ENCODE results near the gene PGD. TPM values are rescaled to one million over a fixed set of nuclear protein-coding genes. Genes with fewer than 3 reads are reported as not detected.

Gene PGD
- total and polyA plus RNA-seq, 12 donors: 14.3 to 60.9 (median 31.2) TPM

DNA sequence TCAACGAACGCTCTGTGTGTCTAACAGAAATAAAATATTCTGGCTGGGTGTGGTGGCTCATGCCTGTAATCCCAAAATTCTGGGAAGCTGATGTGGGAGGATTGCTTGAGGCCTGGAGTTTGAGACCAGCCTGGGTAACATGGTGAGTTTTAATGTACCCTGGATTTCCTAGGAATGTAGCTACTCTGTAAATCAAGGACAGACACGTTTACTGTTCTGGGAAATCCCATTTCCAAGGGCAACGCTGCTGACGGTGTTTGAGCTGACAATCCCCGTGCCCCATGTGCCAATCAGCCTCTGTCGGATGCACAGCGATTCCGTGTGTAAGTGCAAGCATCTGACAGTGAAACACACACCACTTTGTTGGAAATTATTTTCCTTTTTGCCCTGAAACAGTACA is 59.0 kb downstream of the PGD start:
- Histone ChIP-seq H3K27ac (peak overlapping the region in 5 of 10 donors; percentile 3 to 54 (median 47)), H3K4me1 (peaks cover 0 to 23% (median 4%) of the 10 kb centered on the region in 9 donors), H3K9me3 (peaks cover 0 to 6% (median 0%) of the 10 kb centered on the region in 11 donors), H3K36me3 (peaks cover 0 to 48% (median 16%) of the 10 kb centered on the region in 9 donors), H3K27me3 (no peaks in the 10 kb centered on the region), H3K4me3 (peak overlapping the region in 1 of 10 donors; percentile 2)
- ATAC-seq (no peak), DNase-seq (no peak)
- WGBS, 2 donors: 64 to 67% methylated on average over 9 of the region's 9 CpGs
- TF ChIP-seq, protein P1, sequence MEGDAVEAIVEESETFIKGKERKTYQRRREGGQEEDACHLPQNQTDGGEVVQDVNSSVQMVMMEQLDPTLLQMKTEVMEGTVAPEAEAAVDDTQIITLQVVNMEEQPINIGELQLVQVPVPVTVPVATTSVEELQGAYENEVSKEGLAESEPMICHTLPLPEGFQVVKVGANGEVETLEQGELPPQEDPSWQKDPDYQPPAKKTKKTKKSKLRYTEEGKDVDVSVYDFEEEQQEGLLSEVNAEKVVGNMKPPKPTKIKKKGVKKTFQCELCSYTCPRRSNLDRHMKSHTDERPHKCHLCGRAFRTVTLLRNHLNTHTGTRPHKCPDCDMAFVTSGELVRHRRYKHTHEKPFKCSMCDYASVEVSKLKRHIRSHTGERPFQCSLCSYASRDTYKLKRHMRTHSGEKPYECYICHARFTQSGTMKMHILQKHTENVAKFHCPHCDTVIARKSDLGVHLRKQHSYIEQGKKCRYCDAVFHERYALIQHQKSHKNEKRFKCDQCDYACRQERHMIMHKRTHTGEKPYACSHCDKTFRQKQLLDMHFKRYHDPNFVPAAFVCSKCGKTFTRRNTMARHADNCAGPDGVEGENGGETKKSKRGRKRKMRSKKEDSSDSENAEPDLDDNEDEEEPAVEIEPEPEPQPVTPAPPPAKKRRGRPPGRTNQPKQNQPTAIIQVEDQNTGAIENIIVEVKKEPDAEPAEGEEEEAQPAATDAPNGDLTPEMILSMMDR (IDR thresholded peaks at IDR 0.05): no peak
- intact Hi-C loops (cut with DNase I): no loop called here

DNA sequence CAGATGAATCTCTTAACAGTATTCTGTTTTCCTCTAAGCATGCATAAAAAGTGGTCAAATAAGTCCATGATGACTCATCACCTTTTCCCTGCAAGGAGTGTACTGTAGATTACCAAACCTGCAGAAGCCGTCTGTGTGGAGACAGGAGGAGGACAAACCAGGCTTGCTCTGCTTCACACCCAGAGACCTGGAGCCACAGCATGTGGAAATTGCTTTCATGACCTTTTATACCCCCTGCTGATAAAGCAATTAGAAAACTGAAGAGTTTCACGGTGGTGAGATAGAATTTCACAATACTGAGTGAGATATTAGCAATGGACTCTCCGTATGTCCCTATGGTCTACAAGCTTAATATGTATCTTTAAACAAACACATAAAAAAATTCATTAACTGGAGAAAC is 60.3 kb downstream of the PGD start:
- TF ChIP-seq, protein P1 (IDR thresholded peaks at IDR 0.05): no peak
- Histone ChIP-seq H3K27me3 (no peaks in the 10 kb centered on the region), H3K9me3 (peaks cover 0 to 6% (median 0%) of the 10 kb centered on the region in 11 donors), H3K4me1 (peaks cover 0 to 23% (median 4%) of the 10 kb centered on the region in 9 donors), H3K36me3 (peaks cover 0 to 61% (median 25%) of the 10 kb centered on the region in 9 donors), H3K27ac (no peak overlapping the region), H3K4me3 (no peak overlapping the region)
- ATAC-seq (no peak), DNase-seq (no peak)
- WGBS, 2 donors: 54 to 69% methylated on average over 3 of the region's 3 CpGs
- intact Hi-C loops (cut with DNase I): no loop called here

DNA sequence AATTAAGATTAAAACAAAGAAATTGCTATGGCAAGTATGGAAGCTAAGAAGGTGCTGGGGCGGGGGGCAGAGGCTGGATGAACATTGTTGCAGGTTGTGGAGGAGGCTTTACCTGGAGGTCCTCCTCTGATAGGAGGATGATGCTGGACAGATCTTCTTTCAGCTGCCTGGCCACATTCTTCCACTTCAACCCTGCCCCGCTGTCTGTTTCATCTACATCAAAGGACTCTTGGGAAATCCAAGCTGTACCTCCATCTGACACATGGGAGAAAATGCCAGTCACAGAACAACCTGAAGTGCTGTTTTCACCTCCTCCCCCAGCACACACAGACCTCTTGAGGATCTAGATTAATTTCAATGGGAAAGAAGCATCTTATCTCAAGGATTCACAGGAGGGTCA is 68.2 kb downstream of the PGD start:
- no peaks in the 10 kb centered on the region for H3K9me3 ChIP-seq
- H3K36me3 ChIP-seq: peaks cover 0 to 75% (median 44%) of the 10 kb centered on the region in 9 donors
- TF ChIP-seq, protein P1 (IDR thresholded peaks at IDR 0.05): no peak
- DNase-seq (no peak), ATAC-seq (no peak)
- H3K27ac ChIP-seq: no peak overlapping the region
- H3K27me3 ChIP-seq: no peaks in the 10 kb centered on the region
- WGBS, 2 donors: 96 to 98% methylated on average over 2 of the region's 2 CpGs
- no peak overlapping the region for H3K4me3 ChIP-seq
- H3K4me1 ChIP-seq: peaks cover 4 to 13% (median 11%) of the 10 kb centered on the region in 9 donors
- intact Hi-C loops (cut with DNase I): no loop called here

DNA sequence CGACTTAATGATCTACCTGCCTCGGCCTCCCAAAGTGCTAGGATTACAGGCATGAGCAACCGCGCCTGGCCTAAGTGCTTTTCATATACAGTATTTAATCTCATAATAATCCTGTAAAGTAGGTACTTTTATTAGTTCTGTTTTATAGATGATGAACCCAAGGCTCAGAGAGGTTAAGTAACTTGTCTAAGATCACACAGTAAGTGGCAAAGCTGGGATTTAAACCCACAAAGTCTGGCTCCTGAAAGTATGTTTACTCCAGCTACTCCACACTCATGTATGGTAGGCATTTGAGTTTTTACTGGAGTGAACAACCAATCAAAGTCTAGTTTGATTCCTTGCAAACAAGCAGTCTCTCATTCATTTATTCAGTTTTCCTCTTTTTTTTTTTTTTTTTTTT is 71.2 kb downstream of the PGD start:
- Histone ChIP-seq H3K4me1 (peaks cover 4 to 30% (median 15%) of the 10 kb centered on the region in 9 donors), H3K27me3 (no peaks in the 10 kb centered on the region), H3K9me3 (no peaks in the 10 kb centered on the region), H3K36me3 (peaks cover 0 to 45% (median 22%) of the 10 kb centered on the region in 9 donors), H3K27ac (no peak overlapping the region), H3K4me3 (no peak overlapping the region)
- no peak for DNase-seq
- TF ChIP-seq, protein P1 (IDR thresholded peaks at IDR 0.05): no peak
- WGBS, 2 donors: 94 to 96% methylated on average over 4 of the region's 4 CpGs
- ATAC-seq: no peak
- intact Hi-C loops (cut with DNase I): loop anchor here in 2 of 10 donors (5.0 to 10.0 kb wide), 2 partner anchors 38 to 95 kb away; partner anchors contain the start of gene CENPS (in 1 of the 2)

Other genes with a start within 250 kb of the PGD start
- gene KIF1B, start 188.5 kb upstream of the PGD start, total RNA-seq: 100 to 1,000 TPM in 2 of 10 donors, 10 to 100 TPM in 8; 64.9 to 107 (median 89.9) TPM
- gene KIF1B, start 188.5 kb upstream of the PGD start, polyA plus RNA-seq: 10 to 100 TPM; 21.6 to 32.3 TPM
- gene CENPS, start 31.4 kb downstream of the PGD start, total RNA-seq: 10 to 100 TPM in 4 of 10 donors, 1 to 10 TPM in 6; 4.9 to 10.7 (median 9.4) TPM
- gene CENPS, start 31.4 kb downstream of the PGD start, polyA plus RNA-seq: 1 to 10 TPM; 7.2 to 9.4 TPM
- under 1 TPM in 3 of 10 donors, not detected in 7; 0.25 to 0.52 (median 0.36) TPM for gene CORT, start 51.0 kb downstream of the PGD start, total RNA-seq
- under 1 TPM; 0.13 to 0.66 TPM for gene CORT, start 51.0 kb downstream of the PGD start, polyA plus RNA-seq
- gene DFFA, start 73.5 kb downstream of the PGD start, total RNA-seq: 10 to 100 TPM; 19.8 to 26.7 (median 23.2) TPM
- gene DFFA, start 73.5 kb downstream of the PGD start, polyA plus RNA-seq: 10 to 100 TPM in 1 of 2 donors, 1 to 10 TPM in 1; 9.1 to 14.5 TPM
- 10 to 100 TPM; 17.8 to 31.9 (median 21.1) TPM for gene PEX14, start 75.9 kb downstream of the PGD start, total RNA-seq
- 10 to 100 TPM; 17.1 to 23.5 TPM for gene PEX14, start 75.9 kb downstream of the PGD start, polyA plus RNA-seq